EL (cell line): ENCODE measurements around the gene TBX22.
"Not testable (repeated sequence)": the region's sequence is repeated elsewhere in the genome, so short reads cannot be mapped to it uniquely, and the experiment has no call there.

Experiments used
- DNase-seq: peaks from one replicate; pipeline ENCODE4 v3.0.0-alpha.2; 2016

TBX22 gene

DNA sequence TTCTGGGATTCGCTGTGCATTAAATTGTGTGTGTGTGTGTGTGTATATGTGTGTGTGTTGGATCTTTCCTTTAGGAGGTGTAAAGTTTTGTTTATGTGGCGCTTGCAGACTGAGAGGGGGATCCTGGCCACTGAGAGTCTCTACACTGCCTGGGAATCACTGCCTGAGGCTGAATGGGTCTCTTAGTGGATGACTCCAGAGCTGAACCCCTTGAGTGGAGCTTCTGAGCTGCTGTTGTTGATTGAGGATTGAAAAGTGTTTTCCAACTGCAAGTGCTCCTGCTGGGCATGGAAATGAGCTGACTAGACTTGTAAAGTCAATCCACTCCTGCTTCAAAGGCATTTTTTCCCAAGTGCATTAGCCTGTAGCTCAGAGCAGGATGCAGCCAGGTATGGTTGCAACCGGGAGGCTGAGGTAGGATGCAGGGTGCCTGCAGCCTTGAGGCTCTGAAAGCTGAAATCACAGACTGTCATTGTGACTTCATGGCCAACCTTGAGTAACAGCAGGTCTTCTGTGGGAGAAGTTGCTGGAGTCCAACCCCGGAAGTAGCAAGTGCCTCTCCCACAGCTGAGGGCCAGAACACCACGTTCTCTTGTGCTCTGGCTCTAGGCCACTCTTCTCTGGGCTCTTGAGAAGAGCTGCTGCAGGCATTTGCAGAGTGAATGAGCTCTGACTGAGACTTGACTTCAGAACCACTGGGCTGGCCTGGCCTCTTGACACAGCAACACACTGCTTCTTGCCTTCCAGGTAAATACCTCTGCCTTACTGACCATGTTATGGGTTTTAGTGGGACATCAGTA is at the start of gene TBX22:
TBX22 (plus strand) TSS at position 613 of the 800 bp plus-strand sequence. CDS start 7,517 bp downstream, outside the sequence.
- no peak for DNase-seq

DNA sequence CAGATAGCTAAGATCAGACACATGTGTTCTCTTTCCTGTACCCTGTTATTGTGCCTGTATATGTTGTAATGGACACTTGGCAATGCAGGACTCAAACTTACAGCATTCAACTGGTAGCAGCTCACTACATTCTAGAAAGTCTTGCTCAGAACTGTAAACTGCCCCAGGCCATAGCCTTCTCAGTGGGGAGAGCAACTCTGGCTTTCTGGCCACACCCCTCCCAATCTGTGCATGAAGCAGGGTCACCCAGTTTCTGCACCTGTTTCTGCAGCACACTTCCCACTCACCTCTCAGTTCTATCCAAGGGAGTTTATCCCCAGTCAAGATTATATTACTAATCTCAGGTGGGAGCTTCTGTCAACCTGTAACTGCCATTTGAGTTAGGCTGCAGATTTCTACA is 38.9 kb upstream of the TBX22 start:
- no peak for DNase-seq

DNA sequence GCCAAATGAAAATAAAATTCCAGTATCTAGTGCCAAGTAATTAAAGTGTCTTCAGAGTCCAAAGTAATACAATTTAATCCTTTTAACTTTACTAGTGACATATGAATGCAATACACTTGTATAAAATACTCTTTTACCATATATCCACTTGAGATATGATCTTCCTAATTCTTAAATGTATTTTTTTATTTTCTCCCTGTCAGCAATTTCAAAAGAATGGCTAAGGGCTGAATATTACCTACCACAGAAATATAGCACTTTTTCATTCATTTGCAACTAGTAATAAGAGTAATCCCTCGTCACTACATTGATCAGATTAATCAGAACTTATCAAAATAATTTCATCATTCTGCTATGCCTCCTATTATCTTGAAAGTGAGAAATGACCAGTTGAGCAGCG is 10.1 kb upstream of the TBX22 start:
- no peak for DNase-seq

GRCh38 chrX:80011522-80011921 is 3.0 kb upstream of the TBX22 start:
- DNase-seq = no peak

GRCh38 chrX:80016182-80016581 is 1.6 kb downstream of the TBX22 start:
- DNase-seq = no peak

- no peak for DNase-seq
Measured at GRCh38 chrX:80021621-80022020, 7.1 kb downstream of the TBX22 start.

DNA sequence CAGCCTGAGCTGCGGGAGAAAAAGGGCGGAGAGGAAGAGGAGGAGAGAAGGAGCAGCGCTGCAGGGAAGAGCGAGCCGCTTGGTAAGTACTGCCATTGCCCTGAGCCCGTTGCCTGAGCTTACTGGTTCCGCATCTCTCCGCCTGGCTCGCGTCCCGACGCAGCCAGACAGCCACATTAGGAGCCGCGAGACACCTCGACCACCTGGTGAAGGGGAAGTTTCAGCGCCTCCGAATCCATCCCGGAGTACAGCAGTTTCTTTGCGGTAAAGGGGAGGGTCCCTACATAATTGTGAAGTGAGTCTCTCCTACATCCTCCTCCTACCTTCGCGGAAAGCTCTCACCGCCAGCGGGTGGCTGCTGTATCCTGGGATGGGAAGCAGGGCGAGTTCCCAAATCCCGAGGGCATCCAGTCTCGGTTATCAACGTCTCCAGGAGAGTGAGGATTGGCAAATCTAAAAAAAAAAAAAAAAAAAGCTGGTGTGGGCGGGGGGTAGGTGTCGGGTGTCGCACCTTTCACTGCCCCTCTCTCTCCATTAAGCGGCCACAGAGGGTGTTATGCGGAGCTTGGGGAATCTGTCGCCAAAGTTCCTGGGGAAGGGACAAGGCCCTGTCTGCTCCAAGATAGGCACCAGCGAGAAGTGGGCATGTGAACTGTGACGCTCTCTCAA is 7.9 kb downstream of the TBX22 start:
- no peak for DNase-seq

GRCh38 chrX:80026116-80026515 is 11.6 kb downstream of the TBX22 start:
- DNase-seq = no peak

GRCh38 chrX:80066156-80066555 is 51.6 kb downstream of the TBX22 start:
- DNase-seq = not testable (repeated sequence)

GRCh38 chrX:80075625-80076024 is 61.1 kb downstream of the TBX22 start:
- DNase-seq = not testable (repeated sequence)
